Esophagus muscularis mucosa (tissue), 3 donors: ENCODE data around the gene FRAS1.

Experiments used
- POLR2A ChIP-seq: fragments of 450-650 bp; IDR thresholded peaks from one replicate; pipeline ENCODE4 v1.6.1; 2017; ENCODE audit warnings: antibody characterized with exemption, moderate library complexity, mild to moderate bottlenecking, low read depth
- TF ChIP-seq, protein P1 (sequence below), 3 experiments: fragments of 200-600 bp in 2 of 3; fragments of 450-650 bp in 1 of 3; sonication (generic) in 2 of 3; IDR thresholded peaks; one replicate each; pipeline ENCODE4 v1.5.1; 2017 to 2019; ENCODE audit warnings: antibody characterized with exemption in 3 of 3, mild to moderate bottlenecking in 2 of 3, moderate library complexity in 1 of 3

DNA sequence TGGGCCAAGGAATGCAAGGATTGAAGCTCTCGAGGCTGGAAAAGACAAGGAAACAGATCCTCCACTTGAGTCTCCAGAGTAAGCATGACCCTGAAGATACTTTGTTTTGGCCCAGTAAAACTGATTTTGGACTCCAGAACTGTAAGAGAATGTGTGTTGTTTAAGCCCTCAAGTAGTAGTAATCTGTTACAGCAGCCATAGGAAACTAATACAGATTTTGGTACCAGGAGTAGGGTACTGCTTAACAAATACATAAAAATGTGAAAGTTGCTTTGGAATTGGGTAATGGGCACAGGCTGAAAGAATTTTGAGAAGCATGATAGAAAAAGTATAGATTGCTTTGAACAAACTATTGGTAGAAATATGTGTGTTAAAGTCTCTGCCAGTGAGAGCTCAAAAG, 17.4 kb upstream of the FRAS1 start:
- TF ChIP-seq, protein P1, sequence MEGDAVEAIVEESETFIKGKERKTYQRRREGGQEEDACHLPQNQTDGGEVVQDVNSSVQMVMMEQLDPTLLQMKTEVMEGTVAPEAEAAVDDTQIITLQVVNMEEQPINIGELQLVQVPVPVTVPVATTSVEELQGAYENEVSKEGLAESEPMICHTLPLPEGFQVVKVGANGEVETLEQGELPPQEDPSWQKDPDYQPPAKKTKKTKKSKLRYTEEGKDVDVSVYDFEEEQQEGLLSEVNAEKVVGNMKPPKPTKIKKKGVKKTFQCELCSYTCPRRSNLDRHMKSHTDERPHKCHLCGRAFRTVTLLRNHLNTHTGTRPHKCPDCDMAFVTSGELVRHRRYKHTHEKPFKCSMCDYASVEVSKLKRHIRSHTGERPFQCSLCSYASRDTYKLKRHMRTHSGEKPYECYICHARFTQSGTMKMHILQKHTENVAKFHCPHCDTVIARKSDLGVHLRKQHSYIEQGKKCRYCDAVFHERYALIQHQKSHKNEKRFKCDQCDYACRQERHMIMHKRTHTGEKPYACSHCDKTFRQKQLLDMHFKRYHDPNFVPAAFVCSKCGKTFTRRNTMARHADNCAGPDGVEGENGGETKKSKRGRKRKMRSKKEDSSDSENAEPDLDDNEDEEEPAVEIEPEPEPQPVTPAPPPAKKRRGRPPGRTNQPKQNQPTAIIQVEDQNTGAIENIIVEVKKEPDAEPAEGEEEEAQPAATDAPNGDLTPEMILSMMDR (IDR thresholded peaks at IDR 0.05), result no peak
- TF ChIP-seq POLR2A, result no peak
